MCF 10A (cell line): ENCODE results near the gene YIF1A. TPM values are rescaled to one million over a fixed set of nuclear protein-coding genes. Genes with fewer than 3 reads are reported as not detected.

Source experiments
- BruUV-seq: library from RNA; stranded (reverse); fragments of 400-500 nt; replicated peaks from 2 replicates; lab custom pipeline; 2021; lab: Mats Ljungman, UMichigan
- CTCF ChIA-PET: fragments of 300-600 bp; sonication (Branson Sonifier 250); formaldehyde crosslinking; extraction: SDS; loops from one replicate; lab custom pipeline; 2021; ENCODE audit warnings: antibody characterized with exemption, inconsistent platforms; lab: Yijun Ruan, JAX
- POLR2A ChIA-PET: fragments of 300-600, 350-650 bp; sonication (Branson Sonifier 250); formaldehyde crosslinking; extraction: SDS; loops from one replicate; lab custom pipeline; 2020; ENCODE audit warnings: antibody characterized with exemption, inconsistent platforms; lab: Yijun Ruan, JAX
- DNase-seq: peaks from one replicate; pipeline ENCODE4 v3.0.0-alpha.2; 2018; ENCODE audit not compliant: unreplicated experiment
- H3K27ac Mint-ChIP-seq: one replicate; pipeline ENCODE4 v1.8.0; 2022; ENCODE audit warnings: mild to moderate bottlenecking, low read depth, mixed read lengths; ENCODE audit not compliant: unreplicated experiment
- H3K27me3 Mint-ChIP-seq: one replicate; pipeline ENCODE4 v1.8.0; 2022; ENCODE audit warnings: mixed read lengths; ENCODE audit not compliant: insufficient read depth, unreplicated experiment
- H3K36me3 Mint-ChIP-seq: one replicate; pipeline ENCODE4 v1.8.0; 2022; ENCODE audit warnings: mild to moderate bottlenecking, moderate library complexity, mixed read lengths; ENCODE audit not compliant: insufficient read depth, unreplicated experiment
- H3K4me1 Mint-ChIP-seq: one replicate; pipeline ENCODE4 v1.8.0; 2022; ENCODE audit warnings: mixed read lengths; ENCODE audit not compliant: insufficient read depth, unreplicated experiment
- H3K4me3 Mint-ChIP-seq: one replicate; pipeline ENCODE4 v1.8.0; 2022; ENCODE audit warnings: mild to moderate bottlenecking, moderate library complexity, mixed read lengths; ENCODE audit not compliant: unreplicated experiment
- H3K9me3 Mint-ChIP-seq: one replicate; pipeline ENCODE4 v1.8.0; 2022; ENCODE audit warnings: mixed read lengths; ENCODE audit not compliant: unreplicated experiment
- intact Hi-C: fragments of 100-400 bp; cut with micrococcal nuclease; formaldehyde crosslinking; loops from 2 replicates; pipeline ENCODE4 v1.14.1; 2022
- total RNA-seq: library from RNA; stranded (reverse); gene quantifications from 2 replicates; pipeline ENCODE4 v1.2.3, GENCODE V29; 2022
- TF ChIP-seq, protein P1 (sequence below): fragments of 200-600 bp; IDR thresholded peaks from one replicate; pipeline ENCODE4 v1.8.0; 2022; ENCODE audit warnings: antibody characterized with exemption, mild to moderate bottlenecking; ENCODE audit not compliant: unreplicated experiment

The YIF1A gene
- total RNA-seq, 1 experiment from 2014 or later, result 143 TPM

DNA sequence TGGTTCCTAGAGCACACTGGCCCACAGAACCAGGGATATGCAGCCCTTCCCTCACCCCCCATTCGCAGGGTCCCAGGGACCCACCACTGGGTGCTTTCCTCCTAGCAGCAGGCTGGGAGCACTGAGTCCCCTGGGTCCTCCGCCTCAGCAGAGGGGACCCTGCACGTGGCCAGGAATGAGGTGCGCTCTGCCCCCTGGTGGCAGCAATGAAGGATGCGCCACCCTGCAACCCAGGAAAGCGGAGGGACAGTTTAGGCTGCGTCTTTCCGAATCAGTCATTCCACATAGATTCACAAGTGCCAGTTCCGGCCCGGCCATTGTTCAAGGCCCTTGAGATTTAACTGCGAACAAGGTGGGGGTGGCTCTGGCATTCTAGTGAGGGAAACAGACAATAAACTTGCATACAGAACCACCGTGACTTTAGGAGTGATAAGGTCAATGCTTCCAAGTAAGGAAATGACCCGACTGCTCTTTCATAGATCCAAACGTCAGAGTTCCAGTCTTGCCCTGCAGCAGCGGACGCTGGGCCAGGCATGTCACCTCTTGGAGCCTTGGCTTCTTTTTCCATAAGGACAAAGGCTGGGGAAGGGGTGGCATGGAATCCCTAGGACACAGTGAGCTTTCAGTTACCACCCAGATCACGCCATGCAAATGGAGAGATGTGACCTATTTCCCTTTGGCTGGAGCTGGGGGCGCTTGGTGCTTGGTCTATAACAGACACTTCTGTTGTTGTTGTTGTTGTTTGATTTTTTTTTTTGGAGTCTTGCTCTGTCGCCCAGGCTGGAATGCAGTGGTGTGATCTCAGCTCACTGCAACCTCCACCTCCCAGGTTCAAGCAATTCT lies 39.6 kb upstream of the YIF1A start:
- CTCF ChIA-PET, result interaction anchor here (0.6 to 1.6 kb wide), 8 partner anchors 16 to 414 kb away, joined by 3 to 7 read pairs (median 4); partner anchors contain the start of gene BRMS1
- intact Hi-C loops, result loop anchor here (1.0 kb wide), 3 partner anchors 8 to 61 kb away; partner anchors contain the start of gene RIN1
- H3K4me3 Mint-ChIP-seq, result no peak overlapping the region
- TF ChIP-seq, protein P1, sequence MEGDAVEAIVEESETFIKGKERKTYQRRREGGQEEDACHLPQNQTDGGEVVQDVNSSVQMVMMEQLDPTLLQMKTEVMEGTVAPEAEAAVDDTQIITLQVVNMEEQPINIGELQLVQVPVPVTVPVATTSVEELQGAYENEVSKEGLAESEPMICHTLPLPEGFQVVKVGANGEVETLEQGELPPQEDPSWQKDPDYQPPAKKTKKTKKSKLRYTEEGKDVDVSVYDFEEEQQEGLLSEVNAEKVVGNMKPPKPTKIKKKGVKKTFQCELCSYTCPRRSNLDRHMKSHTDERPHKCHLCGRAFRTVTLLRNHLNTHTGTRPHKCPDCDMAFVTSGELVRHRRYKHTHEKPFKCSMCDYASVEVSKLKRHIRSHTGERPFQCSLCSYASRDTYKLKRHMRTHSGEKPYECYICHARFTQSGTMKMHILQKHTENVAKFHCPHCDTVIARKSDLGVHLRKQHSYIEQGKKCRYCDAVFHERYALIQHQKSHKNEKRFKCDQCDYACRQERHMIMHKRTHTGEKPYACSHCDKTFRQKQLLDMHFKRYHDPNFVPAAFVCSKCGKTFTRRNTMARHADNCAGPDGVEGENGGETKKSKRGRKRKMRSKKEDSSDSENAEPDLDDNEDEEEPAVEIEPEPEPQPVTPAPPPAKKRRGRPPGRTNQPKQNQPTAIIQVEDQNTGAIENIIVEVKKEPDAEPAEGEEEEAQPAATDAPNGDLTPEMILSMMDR, result peak; percentile 91
- H3K27me3 Mint-ChIP-seq, result no peaks in the 10 kb centered on the region
- H3K9me3 Mint-ChIP-seq, result no peaks in the 10 kb centered on the region
- peak; percentile 78 for DNase-seq
- H3K27ac Mint-ChIP-seq, result peak overlapping the region; percentile 4
- peaks cover 46% of the 10 kb centered on the region for H3K4me1 Mint-ChIP-seq
- H3K36me3 Mint-ChIP-seq, result peaks cover 23% of the 10 kb centered on the region
- BruUV-seq, result no TSS peak
- POLR2A ChIA-PET, result interaction anchor here (0.6 to 2.5 kb wide), 8 partner anchors 9 to 40 kb away, joined by 3 to 16 read pairs (median 7); partner anchors contain the start of genes BRMS1 and YIF1A

DNA sequence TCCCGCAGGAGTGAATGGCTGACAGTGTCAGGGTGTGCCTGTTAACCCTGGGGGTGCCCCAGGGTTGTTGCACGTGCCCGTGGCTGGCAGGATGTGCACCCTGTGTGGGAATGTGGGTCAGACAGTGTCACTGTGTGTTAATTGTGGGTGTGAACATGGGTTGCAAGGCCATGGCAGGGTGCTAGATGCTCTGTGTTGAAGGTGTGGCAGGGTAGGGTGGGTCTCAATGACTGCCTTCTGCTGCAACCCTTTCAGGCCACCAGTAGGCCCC lies 39.0 kb upstream of the YIF1A start:
- Mint-ChIP-seq H3K9me3 (no peaks in the 10 kb centered on the region), H3K4me3 (no peak overlapping the region), H3K27ac (peak overlapping the region; percentile 4), H3K4me1 (peaks cover 50% of the 10 kb centered on the region), H3K36me3 (peaks cover 18% of the 10 kb centered on the region), H3K27me3 (no peaks in the 10 kb centered on the region)
- no TSS peak for BruUV-seq
- ChIA-PET POLR2A (interaction anchor here (1.6 kb wide), 1 partner anchor 16 kb away, joined by 16 read pairs; no protein-coding TSS in a partner anchor), CTCF (no interaction called here)
- intact Hi-C loops, result loop anchor here (1.0 kb wide), 3 partner anchors 8 to 61 kb away; partner anchors contain the start of gene RIN1
- DNase-seq, result no peak
- TF ChIP-seq, protein P1, result no peak

DNA sequence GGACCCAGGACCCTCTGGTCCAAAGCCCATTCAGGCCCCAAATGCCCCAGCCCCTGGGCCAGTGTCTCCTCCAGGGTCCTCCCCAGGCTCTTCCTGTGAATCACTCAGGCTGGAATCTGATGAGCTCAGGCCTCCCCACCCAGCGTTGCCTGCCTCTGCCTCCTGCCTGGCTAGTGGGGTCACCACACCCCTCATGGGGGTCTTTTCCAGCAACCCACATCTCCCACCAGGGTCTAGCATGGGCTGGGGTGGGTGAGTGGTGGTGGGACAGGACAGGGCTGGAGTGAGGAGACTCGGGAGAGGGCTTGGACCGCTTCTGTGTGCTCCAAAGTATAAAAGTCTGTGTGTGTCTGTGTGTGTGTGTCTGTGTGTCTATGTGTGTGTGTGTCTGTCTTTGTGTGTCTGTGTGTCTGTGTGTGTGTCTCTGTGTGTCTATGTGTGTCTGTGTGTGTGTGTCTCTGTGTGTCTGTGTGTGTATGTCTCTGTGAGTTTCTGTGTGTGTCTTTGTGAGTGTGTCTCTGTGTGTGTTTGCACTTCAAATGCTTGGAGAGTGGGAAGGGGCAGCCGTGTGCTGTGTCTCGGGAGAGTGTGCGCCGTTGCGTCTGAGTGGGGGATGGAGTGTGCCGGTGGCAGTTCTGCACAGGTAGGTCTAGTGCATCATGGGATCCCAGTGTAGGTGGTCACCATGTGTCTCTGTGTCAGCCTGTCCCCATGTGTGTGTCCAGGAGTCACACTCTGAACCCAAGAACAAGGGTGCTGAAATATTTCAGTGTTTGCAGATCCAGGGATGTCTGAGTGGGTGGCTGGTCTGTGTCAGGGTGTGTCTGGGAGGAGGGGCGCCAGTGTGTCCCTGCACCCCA lies 38.5 kb upstream of the YIF1A start:
- Mint-ChIP-seq H3K27me3 (no peaks in the 10 kb centered on the region), H3K27ac (peak overlapping the region; percentile 4), H3K4me1 (peaks cover 52% of the 10 kb centered on the region), H3K4me3 (no peak overlapping the region), H3K36me3 (peaks cover 12% of the 10 kb centered on the region), H3K9me3 (no peaks in the 10 kb centered on the region)
- ChIA-PET POLR2A (interaction anchor here (0.6 to 1.8 kb wide), 10 partner anchors 8 to 45 kb away, joined by 3 to 20 read pairs (median 7); partner anchors contain the start of genes BRMS1, RIN1 and YIF1A), CTCF (interaction anchor here (0.7 to 1.0 kb wide), 3 partner anchors 15 to 368 kb away, joined by 4 to 6 read pairs (median 5); no protein-coding TSS in a partner anchor)
- BruUV-seq, result no TSS peak
- TF ChIP-seq, protein P1, result no peak
- intact Hi-C loops, result loop anchor here (1.0 kb wide), 3 partner anchors 9 to 62 kb away; partner anchors contain the start of gene RIN1
- DNase-seq, result peak; percentile 36
